NOMO-1 (cell line): Measurements from ENCODE around the gene HUNK.
"Not testable (repeated sequence)": the region's sequence is repeated elsewhere in the genome, so short reads cannot be mapped to it uniquely, and the experiment has no call there.

Experiments used
- DNase-seq, 2 experiments: peaks; one replicate each; lab custom pipeline; 2025; ENCODE audit not compliant: unreplicated experiment in 2 of 2; lab: John Stamatoyannopoulos, UW

HUNK gene

DNA sequence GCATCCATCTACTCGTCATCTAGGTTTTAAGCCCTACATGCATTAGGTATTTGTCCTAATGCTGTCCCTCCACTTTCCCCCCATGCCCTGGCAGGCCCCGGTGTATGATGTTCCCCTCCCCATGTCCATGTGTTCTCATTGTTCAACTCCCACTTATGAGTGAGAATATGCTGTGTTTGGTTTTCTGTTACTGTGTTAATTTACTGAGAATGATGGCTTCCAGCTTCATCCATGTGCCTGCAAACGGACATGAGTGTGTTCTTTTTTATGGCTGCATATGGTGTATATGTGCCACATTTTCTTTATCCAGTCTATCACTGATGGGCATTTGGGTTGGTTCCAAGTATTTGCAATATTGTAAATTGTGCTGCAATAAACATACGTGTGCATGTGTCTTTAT is 165.9 kb downstream of the HUNK start:
- DNase-seq, result not testable (repeated sequence)

DNA sequence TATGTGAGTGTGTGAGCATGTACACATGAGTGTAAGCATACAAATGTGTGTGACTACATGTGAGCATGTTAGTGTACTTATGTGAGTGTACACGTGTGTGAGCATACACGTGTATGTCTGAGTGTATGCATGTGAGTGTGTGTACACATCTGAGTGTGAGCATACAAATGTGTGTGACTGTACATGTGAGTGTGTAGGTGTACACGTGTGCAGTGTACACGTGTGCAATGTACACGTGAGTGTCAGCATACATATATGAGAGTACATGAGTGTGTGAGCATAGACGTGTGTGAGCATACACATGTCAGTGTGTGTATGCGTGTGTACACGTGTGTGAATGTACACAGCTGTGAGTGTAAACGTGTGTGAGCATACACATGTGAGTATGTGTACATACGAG is 170.6 kb downstream of the HUNK start:
- no peak for DNase-seq

DNA sequence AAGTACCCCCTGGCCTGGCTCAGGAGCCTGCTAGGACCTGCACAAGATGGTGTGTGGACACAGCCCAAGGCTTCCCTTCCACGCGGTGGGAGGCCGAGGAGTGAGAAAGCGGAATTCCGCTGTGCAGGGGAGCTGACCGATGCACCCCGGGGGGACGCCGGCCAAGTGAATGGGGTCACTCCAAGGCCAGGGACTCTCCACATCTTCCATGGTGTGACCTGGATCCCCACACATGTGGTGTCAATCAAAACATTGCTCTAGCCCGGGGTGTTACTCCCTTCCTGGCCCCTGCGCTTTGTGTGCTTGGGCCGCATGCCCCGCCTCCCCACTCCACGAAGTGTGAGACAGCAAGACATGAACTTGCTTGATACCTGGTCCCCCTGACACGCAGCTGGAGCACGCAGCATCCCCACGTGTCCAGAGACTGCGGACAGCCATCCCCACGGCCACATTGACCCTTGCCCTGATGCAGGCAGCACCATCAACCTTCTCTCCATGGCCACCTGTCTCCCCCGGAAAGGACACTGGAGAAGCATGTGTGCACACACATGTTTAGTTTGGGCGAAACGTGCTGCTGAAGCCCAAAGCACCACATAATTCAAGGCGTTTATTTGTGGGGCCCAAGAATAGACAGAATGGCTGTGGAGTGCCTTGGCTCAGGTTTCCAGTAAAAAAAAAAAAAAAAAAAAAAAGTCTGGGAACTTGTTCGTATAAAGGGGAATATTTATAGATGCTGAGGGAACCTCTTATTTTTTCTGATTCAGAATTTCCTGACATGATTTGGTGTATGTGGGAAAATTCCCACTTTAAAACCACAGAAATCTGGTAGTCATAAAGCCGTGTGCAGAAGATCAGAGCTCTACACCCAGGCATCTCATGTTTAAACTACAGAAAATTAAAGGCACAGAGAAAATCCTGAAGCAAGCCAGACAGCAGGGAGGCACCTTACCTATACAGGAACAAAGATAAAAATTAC is 171.7 kb downstream of the HUNK start:
- no peak for DNase-seq

DNA sequence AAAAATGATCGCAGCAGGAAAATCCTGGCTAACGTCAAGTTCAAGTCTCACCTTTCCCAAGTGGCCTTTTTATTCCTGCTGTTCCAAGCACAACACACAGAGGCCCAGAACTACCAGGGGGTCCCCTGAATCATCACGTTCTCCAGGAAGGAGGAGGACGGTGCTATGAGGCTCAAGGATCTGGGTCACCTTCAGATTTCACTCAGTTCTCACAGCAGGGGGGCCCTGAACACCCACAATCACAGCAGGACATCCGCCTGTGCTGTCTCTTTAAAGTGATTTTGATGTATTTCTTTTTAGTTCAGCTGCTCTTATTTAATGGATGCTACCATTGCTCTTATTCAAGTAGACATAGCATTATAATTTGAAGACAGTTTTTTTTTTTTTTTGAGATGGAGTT is 173.4 kb downstream of the HUNK start:
- DNase-seq, result no peak

DNA sequence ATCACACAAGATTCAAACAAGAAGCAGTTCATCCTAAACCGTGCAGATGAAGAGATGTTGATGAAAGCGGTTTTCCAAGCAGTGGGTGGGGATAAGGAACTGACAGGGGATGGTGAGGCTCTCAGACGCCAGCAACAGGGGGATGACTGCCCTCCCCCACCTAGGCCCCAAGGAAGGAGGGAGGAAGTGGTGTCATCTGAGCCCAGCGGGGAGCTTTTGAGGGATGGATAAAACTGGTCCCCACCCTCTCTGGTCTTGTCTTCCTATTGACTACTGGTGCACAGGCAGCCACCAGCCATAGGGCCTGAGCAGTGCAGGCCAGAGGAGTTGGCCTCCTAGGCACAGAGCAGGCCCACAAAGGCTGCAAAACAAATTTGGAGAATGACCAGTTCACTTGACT is 175.5 kb downstream of the HUNK start:
- no peak for DNase-seq
